A549 (cell line): ENCODE measurements around the gene HOXD1.

Experiments
- BHLHE40 ChIP-seq: IDR thresholded peaks from 2 replicates; pipeline ENCODE4 v1.6.1; 2012; ENCODE audit warnings: low read depth, low read length, inconsistent platforms
- EP300 ChIP-seq, 2 experiments: fragments of >200 bp; sonication (Bioruptor Twin); formaldehyde crosslinking; IDR thresholded peaks; 2 replicates in 1 of 2; 3 replicates in 1 of 2; pipeline ENCODE4 v1.6.1; 2016 to 2017
- HDAC2 ChIP-seq: fragments of 200-600 bp; sonication (generic); IDR thresholded peaks from 2 replicates; pipeline ENCODE4 v1.6.1; 2016
- KDM5A ChIP-seq: fragments of 200-600 bp; sonication (generic); IDR thresholded peaks from 2 replicates; pipeline ENCODE4 v1.6.1; 2016; ENCODE audit warnings: antibody characterized with exemption, mild to moderate bottlenecking
- MAFK ChIP-seq: fragments of 450-650 bp; IDR thresholded peaks from 2 replicates; pipeline ENCODE4 v1.6.1; 2014; ENCODE audit not compliant: partially characterized antibody
- NFE2L2 ChIP-seq: fragments of 150-350 bp; conservative IDR thresholded peaks from 2 replicates; pipeline ENCODE4 v1.6.1; 2014; ENCODE audit warnings: low read length
- NR3C1 ChIP-seq: fragments of >200 bp; sonication (Bioruptor Twin); formaldehyde crosslinking; IDR thresholded peaks from 3 replicates; pipeline ENCODE4 v1.6.1; 2017
- POLR2A ChIP-seq: IDR thresholded peaks from 2 replicates; pipeline ENCODE4 v1.6.1; 2012; ENCODE audit warnings: mild to moderate bottlenecking, low read length
- RAD21 ChIP-seq, 2 experiments: fragments of >200 bp in 1 of 2; sonication (Bioruptor Twin) in 1 of 2; formaldehyde crosslinking in 1 of 2; IDR thresholded peaks in 1 of 2; conservative IDR thresholded peaks in 1 of 2; 2 replicates in 1 of 2; 3 replicates in 1 of 2; pipeline ENCODE4 v1.6.1; 2012 to 2018; ENCODE audit warnings: inconsistent platforms in 1 of 2
- TF ChIP-seq, protein P1 (sequence below): fragments of >200 bp; sonication (Bioruptor Twin); formaldehyde crosslinking; IDR thresholded peaks from 3 replicates; pipeline ENCODE4 v1.5.1; 2016
- TF ChIP-seq, protein P2 (sequence below): IDR thresholded peaks from 2 replicates; pipeline ENCODE4 v1.6.1; 2012

DNA sequence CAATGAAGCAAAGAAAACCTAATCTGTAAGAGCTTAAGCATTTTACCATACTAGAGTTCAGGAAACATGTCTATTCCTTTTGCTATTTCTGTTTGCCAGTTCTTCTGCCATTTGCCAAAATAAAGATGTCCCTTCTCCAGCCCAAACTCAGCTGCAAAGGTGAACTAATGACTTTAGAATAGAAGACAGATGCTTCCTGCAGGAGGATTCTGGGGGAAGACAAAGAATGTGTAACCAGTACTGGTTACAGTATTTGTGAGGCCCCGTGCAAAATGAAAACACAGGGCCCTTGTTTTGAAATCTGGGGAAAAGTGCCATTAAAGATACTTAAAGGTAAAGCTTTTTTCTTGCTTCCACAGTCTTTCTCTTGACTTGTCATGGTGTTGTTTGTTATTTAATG, 46.5 kb downstream of the HOXD1 start:
- TF ChIP-seq NFE2L2 (no peak), POLR2A (no peak), NR3C1 (no peak), HDAC2 (no peak), MAFK (no peak), EP300 (IDR thresholded peaks at IDR 0.05) (no peak), BHLHE40 (no peak), RAD21 (conservative IDR thresholded peaks at IDR 0.05 in 1 of 2, IDR thresholded peaks at IDR 0.05 in 1 of 2) (no peak), KDM5A (no peak)
- TF ChIP-seq, protein P1, sequence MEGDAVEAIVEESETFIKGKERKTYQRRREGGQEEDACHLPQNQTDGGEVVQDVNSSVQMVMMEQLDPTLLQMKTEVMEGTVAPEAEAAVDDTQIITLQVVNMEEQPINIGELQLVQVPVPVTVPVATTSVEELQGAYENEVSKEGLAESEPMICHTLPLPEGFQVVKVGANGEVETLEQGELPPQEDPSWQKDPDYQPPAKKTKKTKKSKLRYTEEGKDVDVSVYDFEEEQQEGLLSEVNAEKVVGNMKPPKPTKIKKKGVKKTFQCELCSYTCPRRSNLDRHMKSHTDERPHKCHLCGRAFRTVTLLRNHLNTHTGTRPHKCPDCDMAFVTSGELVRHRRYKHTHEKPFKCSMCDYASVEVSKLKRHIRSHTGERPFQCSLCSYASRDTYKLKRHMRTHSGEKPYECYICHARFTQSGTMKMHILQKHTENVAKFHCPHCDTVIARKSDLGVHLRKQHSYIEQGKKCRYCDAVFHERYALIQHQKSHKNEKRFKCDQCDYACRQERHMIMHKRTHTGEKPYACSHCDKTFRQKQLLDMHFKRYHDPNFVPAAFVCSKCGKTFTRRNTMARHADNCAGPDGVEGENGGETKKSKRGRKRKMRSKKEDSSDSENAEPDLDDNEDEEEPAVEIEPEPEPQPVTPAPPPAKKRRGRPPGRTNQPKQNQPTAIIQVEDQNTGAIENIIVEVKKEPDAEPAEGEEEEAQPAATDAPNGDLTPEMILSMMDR: no peak
- TF ChIP-seq, protein P2, sequence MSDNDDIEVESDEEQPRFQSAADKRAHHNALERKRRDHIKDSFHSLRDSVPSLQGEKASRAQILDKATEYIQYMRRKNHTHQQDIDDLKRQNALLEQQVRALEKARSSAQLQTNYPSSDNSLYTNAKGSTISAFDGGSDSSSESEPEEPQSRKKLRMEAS: no peak
